AG10803 (cell line): ENCODE measurements around the gene FABP7.
A peak's percentile ranks its signal among the peaks of the same experiment; 100 is the strongest.

Experiments
- DNase-seq: peaks from one replicate; pipeline ENCODE4 v3.0.0; 2010; ENCODE audit warnings: low read depth
- H3K4me3 ChIP-seq: 2 replicates; pipeline ENCODE4 v1.5.1; 2011; ENCODE audit warnings: mild to moderate bottlenecking, low read length, control low read depth
- CTCF ChIP-seq: conservative IDR thresholded peaks from 2 replicates; pipeline ENCODE4 v1.5.1; 2011; ENCODE audit warnings: mild to moderate bottlenecking, low read length, control low read depth, inconsistent platforms

Gene FABP7

GRCh38 chr6:122817358-122817757, 37.8 kb downstream of the FABP7 start:
- no peak overlapping the region for H3K4me3 ChIP-seq
- DNase-seq = no peak
- TF ChIP-seq CTCF = no peak

- H3K4me3 ChIP-seq = no peak overlapping the region
- TF ChIP-seq CTCF = no peak
- DNase-seq = peak; percentile 6
Observed at GRCh38 chr6:122817766-122818165, 38.2 kb downstream of the FABP7 start.

- no peak for TF ChIP-seq CTCF
- no peak for DNase-seq
- H3K4me3 ChIP-seq = no peak overlapping the region
Observed at GRCh38 chr6:122818866-122819265, 39.4 kb downstream of the FABP7 start.

GRCh38 chr6:122821095-122821494, 41.6 kb downstream of the FABP7 start:
- TF ChIP-seq CTCF = no peak
- DNase-seq = no peak
- H3K4me3 ChIP-seq = no peak overlapping the region

GRCh38 chr6:122825163-122825562, 45.6 kb downstream of the FABP7 start:
- no peak for TF ChIP-seq CTCF
- H3K4me3 ChIP-seq = no peak overlapping the region
- DNase-seq = no peak

- DNase-seq = no peak
- H3K4me3 ChIP-seq = no peak overlapping the region
- TF ChIP-seq CTCF = no peak
Observed at GRCh38 chr6:122829456-122829855, 49.9 kb downstream of the FABP7 start.

GRCh38 chr6:122831511-122831910, 52.0 kb downstream of the FABP7 start:
- DNase-seq = no peak
- no peak for TF ChIP-seq CTCF
- no peak overlapping the region for H3K4me3 ChIP-seq
